K562 (cell line): ENCODE measurements around the gene DNM1. TPM values are rescaled to one million over a fixed set of nuclear protein-coding genes. Genes with fewer than 3 reads are reported as not detected.

Source experiments
- ARID2 ChIP-seq: fragments of 450-650 bp; IDR thresholded peaks from 2 replicates; pipeline ENCODE4 v1.6.1; 2017; ENCODE audit warnings: antibody characterized with exemption, mild to moderate bottlenecking
- E2F3 ChIP-seq: fragments of 250-450 bp; sonication (Bioruptor Pico); IDR thresholded peaks from 2 replicates; pipeline ENCODE4 v1.4.0; 2020; ENCODE audit warnings: mild to moderate bottlenecking
- EHMT2 ChIP-seq: fragments of 450-650 bp; IDR thresholded peaks from 2 replicates; pipeline ENCODE4 v1.6.1; 2018; ENCODE audit warnings: antibody characterized with exemption
- FOXP1 ChIP-seq: sonication (generic); formaldehyde crosslinking; IDR thresholded peaks from 2 replicates; pipeline ENCODE4 v1.8.0; 2022; ENCODE audit warnings: mild to moderate bottlenecking, missing genetic modification reagents
- HNRNPL ChIP-seq: fragments of 200-400 bp; formaldehyde crosslinking; IDR thresholded peaks from 2 replicates; pipeline ENCODE4 v1.6.1; 2017; ENCODE audit warnings: low read depth, mild to moderate bottlenecking, low read length
- ILF3 ChIP-seq: fragments of 450-650 bp; IDR thresholded peaks from 2 replicates; pipeline ENCODE4 v1.6.1; 2018; ENCODE audit warnings: antibody characterized with exemption, mild to moderate bottlenecking, moderate library complexity, borderline replicate concordance
- JUN ChIP-seq, 2 experiments: sonication (generic) in 1 of 2; formaldehyde crosslinking in 1 of 2; IDR thresholded peaks; 2 replicates each; pipeline versions ENCODE4 v1.6.1 to v1.8.0; 2012 to 2022; ENCODE audit warnings: borderline replicate concordance in 2 of 2, mild to moderate bottlenecking in 2 of 2, improper control_type of control experiment in 1 of 2, low read depth in 1 of 2, low read length in 1 of 2, missing genetic modification reagents in 1 of 2
- MTF1 ChIP-seq: fragments of 250-450 bp; sonication (Bioruptor Pico); IDR thresholded peaks from 2 replicates; pipeline ENCODE4 v1.9.0; 2021; ENCODE audit warnings: moderate library complexity, mild to moderate bottlenecking, inconsistent platforms, borderline replicate concordance
- PHB2 ChIP-seq: fragments of 450-650 bp; IDR thresholded peaks from 2 replicates; pipeline ENCODE4 v1.6.1; 2017; ENCODE audit warnings: low read depth
- PTBP1 ChIP-seq: fragments of 200-400 bp; formaldehyde crosslinking; IDR thresholded peaks from 2 replicates; pipeline ENCODE4 v1.6.1; 2017; ENCODE audit warnings: low read depth, low read length
- PYGO2 ChIP-seq: fragments of 450-650 bp; IDR thresholded peaks from 2 replicates; pipeline ENCODE4 v1.6.1; 2016; ENCODE audit warnings: mild to moderate bottlenecking, missing genetic modification characterization, moderate library complexity, missing compliant biosample characterization
- SMARCC2 ChIP-seq: fragments of 450-650 bp; IDR thresholded peaks from 2 replicates; pipeline ENCODE4 v1.6.1; 2017; ENCODE audit warnings: antibody characterized with exemption, moderate library complexity, mild to moderate bottlenecking, low read depth
- TARDBP ChIP-seq: fragments of 450-650 bp; IDR thresholded peaks from 2 replicates; pipeline ENCODE4 v1.6.1; 2016
- TEAD1 ChIP-seq, 2 experiments: fragments of 450-650 bp in 1 of 2; sonication (generic) in 1 of 2; formaldehyde crosslinking; IDR thresholded peaks; 2 replicates each; pipeline versions ENCODE4 v1.4.0 to v1.8.0; 2020 to 2022; ENCODE audit warnings: mild to moderate bottlenecking in 2 of 2, missing genetic modification reagents in 1 of 2
- U2AF1 ChIP-seq: fragments of 200-400 bp; formaldehyde crosslinking; optimal IDR thresholded peaks from 2 replicates; pipeline ENCODE3; 2017; ENCODE audit warnings: mild to moderate bottlenecking, low read depth, low read length, moderate library complexity
- ZKSCAN8 ChIP-seq: fragments of 200-800 bp; sonication (Bioruptor generic); IDR thresholded peaks from 2 replicates; pipeline ENCODE4 v1.6.1; 2016; ENCODE audit warnings: missing genetic modification characterization, missing compliant biosample characterization
- ZNF23 ChIP-seq: fragments of 250-450 bp; sonication (Bioruptor Pico); IDR thresholded peaks from 2 replicates; pipeline ENCODE4 v1.4.0; 2020; ENCODE audit warnings: mild to moderate bottlenecking
- ZNF311 ChIP-seq: fragments of 250-450 bp; sonication (Bioruptor Pico); IDR thresholded peaks from 2 replicates; pipeline ENCODE4 v1.4.0; 2020; ENCODE audit warnings: mild to moderate bottlenecking, moderate library complexity
- ZNF347 ChIP-seq: fragments of 450-650 bp; formaldehyde crosslinking; IDR thresholded peaks from 2 replicates; pipeline ENCODE4 v1.4.0; 2020; ENCODE audit warnings: low read depth, mild to moderate bottlenecking, moderate library complexity
- polyA plus RNA-seq, 8 experiments: library from polyadenylated mRNA; depleted of rRNA in 4 of 8; stranded (reverse) in 5 of 8; unstranded in 3 of 8; fragments of >200 nt; fragmentation: Nextera tagmentation in 2 of 8; fragmentation: Illumina TruSeq in 1 of 8; extraction: Ambion mirVana in 2 of 8; extraction: Trizol in 1 of 8; gene quantifications; 2 replicates each; pipeline versions ENCODE4 v1.2.1 to v1.2.3, GENCODE V29; 2011 to 2014; ENCODE audit warnings: inconsistent platforms in 1 of 8, missing spikeins in 1 of 8
- total RNA-seq, 7 experiments: library from RNA; depleted of rRNA in 6 of 7; stranded (reverse); fragments of >200 nt in 6 of 7; fragmentation: Illumina TruSeq in 2 of 7; extraction: Trizol in 2 of 7; gene quantifications; 2 replicates each; pipeline versions ENCODE4 v1.2.1 to v1.2.3, GENCODE V29; 2011 to 2021; ENCODE audit warnings: low replicate concordance in 1 of 7
- TF ChIP-seq, protein P1 (sequence below): fragments of 250-450 bp; sonication (Bioruptor Pico); IDR thresholded peaks from 2 replicates; pipeline ENCODE4 v1.8.0; 2021; ENCODE audit warnings: mild to moderate bottlenecking, moderate library complexity
- TF ChIP-seq, protein P2 (sequence below), 2 experiments: fragments of 450-650 bp; conservative IDR thresholded peaks; 2 replicates each; pipeline ENCODE4 v1.6.1; 2017; ENCODE audit warnings: mild to moderate bottlenecking in 2 of 2, moderate library complexity in 2 of 2
- TF ChIP-seq, protein P3 (sequence below): fragments of 250-450 bp; sonication (Bioruptor Pico); IDR thresholded peaks from 2 replicates; pipeline ENCODE4 v1.4.0; 2020; ENCODE audit warnings: borderline replicate concordance
- TF ChIP-seq, protein P4 (sequence below): sonication (generic); formaldehyde crosslinking; IDR thresholded peaks from 2 replicates; pipeline ENCODE4 v1.8.0; 2022; ENCODE audit warnings: missing genetic modification reagents, mild to moderate bottlenecking, moderate library complexity, borderline replicate concordance

The DNM1 gene
- total and polyA plus RNA-seq, 9 of the 15 experiments (the other 6 are each of a cell fraction or from before 2014, with no cell fraction given): 0.39 to 23.1 (median 9.1) TPM

DNA sequence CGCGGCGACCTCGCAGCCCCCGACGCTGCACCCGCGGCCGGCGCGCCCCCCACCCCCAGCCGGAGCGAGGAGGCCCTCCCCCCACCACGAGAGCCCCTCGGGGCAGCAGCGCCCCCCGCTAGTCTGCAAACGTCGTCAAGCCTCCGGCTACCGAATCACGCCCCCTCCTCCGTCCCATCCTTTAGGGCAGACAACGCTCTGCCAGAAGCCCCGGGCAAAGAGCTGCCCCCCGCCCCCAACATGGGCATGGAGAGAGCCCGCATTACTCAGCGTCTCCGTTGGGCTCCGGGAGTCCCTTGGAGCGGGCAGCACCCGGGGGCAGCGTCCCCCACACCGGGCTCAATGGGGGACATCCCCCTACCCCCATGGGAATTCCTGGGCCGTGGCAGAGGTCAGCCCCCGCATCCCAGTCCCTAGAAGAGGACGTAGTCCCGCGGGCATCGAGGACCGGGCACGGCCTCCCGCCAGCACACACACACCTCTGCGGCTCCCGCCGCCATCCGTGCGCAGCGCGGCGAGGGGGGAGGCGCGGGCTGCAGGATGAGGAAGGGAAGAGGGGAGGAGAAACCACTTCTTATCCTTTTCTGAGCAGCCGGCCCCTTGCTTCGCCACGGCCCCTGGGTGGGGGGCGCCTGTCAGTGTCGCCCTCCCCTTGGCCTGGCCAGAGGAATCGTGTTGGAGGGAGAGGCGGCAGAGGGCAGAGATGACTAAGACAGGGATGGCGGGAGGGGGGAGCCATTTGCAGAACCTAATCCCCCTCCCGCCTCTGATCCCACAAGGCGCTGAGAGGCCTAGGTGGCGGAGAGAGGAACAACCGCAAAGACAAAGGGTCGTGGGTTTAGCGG is 750 bp downstream of the DNM1 start (continued):
- TF ChIP-seq TARDBP (0 out of 2 replicates have a peak, but pooled peaks have one; percentile 1), MTF1 (CRISPR knock-in tag) (0 out of 2 replicates have a peak, but pooled peaks have one; percentile 45), HNRNPL (peak; percentile 77), JUN (IDR thresholded peaks at IDR 0.05; ENCODE audit: borderline replicate concordance, low read depth, low read length) (peak; percentile 56), JUN (CRISPR knock-in tag; IDR thresholded peaks at IDR 0.05; ENCODE audit: borderline replicate concordance) (no peak), PTBP1 (no peak), ZKSCAN8 (CRISPR knock-in tag) (no peak), SMARCC2 (peak; percentile 66; the same call in 1 of the 2 replicates), ARID2 (no peak), ZNF347 (CRISPR knock-in tag) (no peak), FOXP1 (CRISPR knock-in tag) (no peak), E2F3 (CRISPR knock-in tag) (peak; percentile 66; the same call in 1 of the 2 replicates), ZNF311 (CRISPR knock-in tag) (no peak), ILF3 (no peak), PHB2 (no peak), ZNF23 (CRISPR knock-in tag) (0 out of 2 replicates have a peak, but pooled peaks have one; percentile 37), TEAD1 (CRISPR knock-in tag; IDR thresholded peaks at IDR 0.05) (no peak), U2AF1 (no peak), EHMT2 (peak; percentile 79), PYGO2 (no peak)
- TF ChIP-seq, protein P1, sequence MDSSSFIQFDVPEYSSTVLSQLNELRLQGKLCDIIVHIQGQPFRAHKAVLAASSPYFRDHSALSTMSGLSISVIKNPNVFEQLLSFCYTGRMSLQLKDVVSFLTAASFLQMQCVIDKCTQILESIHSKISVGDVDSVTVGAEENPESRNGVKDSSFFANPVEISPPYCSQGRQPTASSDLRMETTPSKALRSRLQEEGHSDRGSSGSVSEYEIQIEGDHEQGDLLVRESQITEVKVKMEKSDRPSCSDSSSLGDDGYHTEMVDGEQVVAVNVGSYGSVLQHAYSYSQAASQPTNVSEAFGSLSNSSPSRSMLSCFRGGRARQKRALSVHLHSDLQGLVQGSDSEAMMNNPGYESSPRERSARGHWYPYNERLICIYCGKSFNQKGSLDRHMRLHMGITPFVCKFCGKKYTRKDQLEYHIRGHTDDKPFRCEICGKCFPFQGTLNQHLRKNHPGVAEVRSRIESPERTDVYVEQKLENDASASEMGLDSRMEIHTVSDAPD: no peak
- TF ChIP-seq, protein P2, sequence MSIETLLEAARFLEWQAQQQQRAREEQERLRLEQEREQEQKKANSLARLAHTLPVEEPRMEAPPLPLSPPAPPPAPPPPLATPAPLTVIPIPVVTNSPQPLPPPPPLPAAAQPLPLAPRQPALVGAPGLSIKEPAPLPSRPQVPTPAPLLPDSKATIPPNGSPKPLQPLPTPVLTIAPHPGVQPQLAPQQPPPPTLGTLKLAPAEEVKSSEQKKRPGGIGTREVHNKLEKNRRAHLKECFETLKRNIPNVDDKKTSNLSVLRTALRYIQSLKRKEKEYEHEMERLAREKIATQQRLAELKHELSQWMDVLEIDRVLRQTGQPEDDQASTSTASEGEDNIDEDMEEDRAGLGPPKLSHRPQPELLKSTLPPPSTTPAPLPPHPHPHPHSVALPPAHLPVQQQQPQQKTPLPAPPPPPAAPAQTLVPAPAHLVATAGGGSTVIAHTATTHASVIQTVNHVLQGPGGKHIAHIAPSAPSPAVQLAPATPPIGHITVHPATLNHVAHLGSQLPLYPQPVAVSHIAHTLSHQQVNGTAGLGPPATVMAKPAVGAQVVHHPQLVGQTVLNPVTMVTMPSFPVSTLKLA (conservative IDR thresholded peaks at IDR 0.05): no peak
- TF ChIP-seq, protein P3, sequence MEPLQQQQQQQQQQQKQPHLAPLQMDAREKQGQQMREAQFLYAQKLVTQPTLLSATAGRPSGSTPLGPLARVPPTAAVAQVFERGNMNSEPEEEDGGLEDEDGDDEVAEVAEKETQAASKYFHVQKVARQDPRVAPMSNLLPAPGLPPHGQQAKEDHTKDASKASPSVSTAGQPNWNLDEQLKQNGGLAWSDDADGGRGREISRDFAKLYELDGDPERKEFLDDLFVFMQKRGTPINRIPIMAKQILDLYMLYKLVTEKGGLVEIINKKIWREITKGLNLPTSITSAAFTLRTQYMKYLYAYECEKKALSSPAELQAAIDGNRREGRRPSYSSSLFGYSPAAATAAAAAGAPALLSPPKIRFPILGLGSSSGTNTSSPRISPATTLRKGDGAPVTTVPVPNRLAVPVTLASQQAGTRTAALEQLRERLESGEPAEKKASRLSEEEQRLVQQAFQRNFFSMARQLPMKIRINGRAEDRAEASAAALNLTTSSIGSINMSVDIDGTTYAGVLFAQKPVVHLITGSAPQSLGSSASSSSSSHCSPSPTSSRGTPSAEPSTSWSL (CRISPR knock-in tag): peak; percentile 93; the same call in 1 of the 2 replicates
- TF ChIP-seq, protein P4, sequence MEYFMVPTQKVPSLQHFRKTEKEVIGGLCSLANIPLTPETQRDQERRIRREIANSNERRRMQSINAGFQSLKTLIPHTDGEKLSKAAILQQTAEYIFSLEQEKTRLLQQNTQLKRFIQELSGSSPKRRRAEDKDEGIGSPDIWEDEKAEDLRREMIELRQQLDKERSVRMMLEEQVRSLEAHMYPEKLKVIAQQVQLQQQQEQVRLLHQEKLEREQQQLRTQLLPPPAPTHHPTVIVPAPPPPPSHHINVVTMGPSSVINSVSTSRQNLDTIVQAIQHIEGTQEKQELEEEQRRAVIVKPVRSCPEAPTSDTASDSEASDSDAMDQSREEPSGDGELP (CRISPR knock-in tag): no peak
